ENCODE measurements around the gene SLC26A11. TPM values are rescaled to one million over a fixed set of nuclear protein-coding genes. Genes with fewer than 3 reads are reported as not detected.

The SLC26A11 gene
- total and polyA plus RNA-seq, 7 experiments from 2014 or later = 3.7 to 87.5 (median 63.0) TPM

DNA sequence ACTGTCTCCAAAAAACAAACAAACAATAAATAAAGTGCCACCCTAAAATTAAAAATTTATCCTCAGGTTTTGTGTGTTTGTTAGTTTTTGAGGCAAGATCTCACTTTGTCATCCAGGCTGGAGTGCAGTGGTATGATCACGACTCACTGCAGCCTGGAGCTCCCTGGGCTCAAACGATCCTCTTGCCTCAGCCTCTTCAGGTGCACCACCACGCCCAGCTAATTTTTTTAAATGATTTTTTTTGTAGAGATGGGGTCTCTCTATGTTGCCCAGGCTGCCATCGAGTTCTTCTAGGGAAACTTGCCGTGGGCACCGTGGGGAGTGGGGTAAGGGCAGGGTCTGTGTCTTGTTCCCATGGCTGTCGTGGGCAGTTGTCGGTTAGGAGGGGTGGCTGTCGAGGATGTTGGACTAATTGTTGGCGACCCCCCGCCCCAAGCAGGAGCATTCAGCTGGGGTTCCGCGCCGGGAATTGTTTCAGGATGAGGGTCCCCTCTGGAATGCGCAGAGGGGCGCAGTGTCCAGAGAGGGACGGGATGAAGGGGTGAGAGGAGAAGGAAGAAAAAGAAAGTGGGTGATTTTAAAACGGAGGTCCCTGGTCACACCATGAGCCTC lies 39.3 kb downstream of the SLC26A11 start:
- Histone ChIP-seq H3K4me3 (ENCODE audit: low read length) (peak overlapping the region; percentile 48), H3K27me3 (ENCODE audit: control insufficient read depth in 2 of 2, insufficient read depth in 2 of 2, low read length in 2 of 2) (no peaks in the 10 kb centered on the region), H3K9me3 (ENCODE audit: control insufficient read depth in 2 of 3, low read length in 3 of 3) (no peaks in the 10 kb centered on the region), H3K4me1 (ENCODE audit: control insufficient read depth in 2 of 2, insufficient read depth in 2 of 2, low read length in 2 of 2) (peaks cover 21 to 37% of the 10 kb centered on the region in 2 donors), H3K27ac (ENCODE audit: low read depth, low read length) (peak overlapping the region; percentile 98), H3K36me3 (ENCODE audit: control insufficient read depth in 2 of 3, insufficient read depth in 3 of 3, low read length in 3 of 3) (peaks cover 0 to 5% (median 0%) of the 10 kb centered on the region in 3 experiments)
- H3K9me3 Mint-ChIP-seq = peaks cover 0 to 1% (median 0%) of the 10 kb centered on the region in 11 donors
- CTCF ChIA-PET = no interaction called here
- peaks cover 0 to 9% (median 0%) of the 10 kb centered on the region in 5 donors for H3K36me3 Mint-ChIP-seq
- intact Hi-C loops (cut with micrococcal nuclease) = loop anchor here (1.0 to 10.0 kb wide), 8 partner anchors 43 to 1668 kb away; partner anchors contain the start of genes CEP131 (in 2 of the 2), EIF4A3 (in 1 of the 2), FAAP100 (in 1 of the 2) and GAA (in 1 of the 2)
- ATAC-seq (no peak), DNase-seq (peak in 2 of 9 donors; percentile 20 to 27)
- H3K4me3 Mint-ChIP-seq = peak overlapping the region; percentile 82 to 95 (median 88)
- H3K27ac Mint-ChIP-seq = peak overlapping the region; percentile 92 to 99 (median 95)
- H3K27me3 Mint-ChIP-seq = peaks cover 0 to 2% (median 0%) of the 10 kb centered on the region in 5 donors
- POLR2A ChIA-PET = interaction anchor here (1.2 to 2.3 kb wide), 2 partner anchors 36 to 40 kb away, joined by 3 to 14 read pairs; partner anchors contain the start of genes SGSH and SLC26A11
- H3K4me1 Mint-ChIP-seq = peaks cover 20 to 62% (median 40%) of the 10 kb centered on the region in 7 donors

DNA sequence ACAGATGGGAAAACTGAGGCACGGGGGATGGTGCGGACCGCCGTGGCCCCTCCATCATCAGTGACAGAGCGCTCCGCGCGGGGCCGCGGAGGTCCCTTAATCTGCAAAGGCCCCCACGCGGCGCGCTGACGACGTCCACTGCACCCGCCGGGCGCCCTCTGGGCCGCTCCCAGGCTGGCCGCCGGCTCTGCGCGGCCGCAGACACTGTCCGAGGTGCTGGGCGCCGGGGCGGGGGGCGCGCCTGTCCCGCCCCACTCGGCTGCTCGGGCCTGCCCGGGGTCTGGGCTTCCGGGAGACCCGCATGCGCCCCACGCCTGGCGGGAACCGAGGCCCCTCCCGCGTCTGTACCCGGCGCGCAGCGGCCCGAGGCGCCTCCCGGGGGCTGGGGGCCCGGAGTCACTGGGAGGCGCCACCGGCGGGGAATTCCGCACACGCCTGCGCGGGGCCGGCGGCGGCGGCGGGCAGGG lies 39.9 kb downstream of the SLC26A11 start:
- Mint-ChIP-seq H3K4me1 (peaks cover 20 to 59% (median 45%) of the 10 kb centered on the region in 7 donors), H3K4me3 (peak overlapping the region; percentile 82 to 95 (median 88)), H3K36me3 (peaks cover 0 to 12% (median 0%) of the 10 kb centered on the region in 5 donors), H3K9me3 (peaks cover 0 to 1% (median 0%) of the 10 kb centered on the region in 11 donors), H3K27me3 (peaks cover 0 to 2% (median 0%) of the 10 kb centered on the region in 5 donors), H3K27ac (peak overlapping the region; percentile 92 to 99 (median 95))
- Histone ChIP-seq H3K36me3 (ENCODE audit: control insufficient read depth in 2 of 3, insufficient read depth in 3 of 3, low read length in 3 of 3) (peaks cover 0 to 5% (median 0%) of the 10 kb centered on the region in 3 experiments), H3K4me1 (ENCODE audit: control insufficient read depth in 2 of 2, insufficient read depth in 2 of 2, low read length in 2 of 2) (peaks cover 24 to 31% of the 10 kb centered on the region in 2 donors), H3K4me3 (ENCODE audit: low read length) (peak overlapping the region; percentile 48), H3K27ac (ENCODE audit: low read depth, low read length) (peak overlapping the region; percentile 98), H3K27me3 (ENCODE audit: control insufficient read depth in 2 of 2, insufficient read depth in 2 of 2, low read length in 2 of 2) (no peaks in the 10 kb centered on the region), H3K9me3 (ENCODE audit: control insufficient read depth in 2 of 3, low read length in 3 of 3) (no peaks in the 10 kb centered on the region)
- ChIA-PET CTCF (no interaction called here), POLR2A (interaction anchor here (1.2 to 2.3 kb wide), 3 partner anchors 10 to 41 kb away, joined by 3 to 14 read pairs (median 8); partner anchors contain the start of genes SGSH and SLC26A11)
- DNase-seq = peak; percentile 69 to 87 (median 75)
- ATAC-seq = peak; percentile 87
- intact Hi-C loops (cut with micrococcal nuclease) = loop anchor here (1.0 to 10.0 kb wide), 8 partner anchors 42 to 1667 kb away; partner anchors contain the start of genes CEP131 (in 2 of the 2), EIF4A3 (in 1 of the 2), FAAP100 (in 1 of the 2) and GAA (in 1 of the 2)

DNA sequence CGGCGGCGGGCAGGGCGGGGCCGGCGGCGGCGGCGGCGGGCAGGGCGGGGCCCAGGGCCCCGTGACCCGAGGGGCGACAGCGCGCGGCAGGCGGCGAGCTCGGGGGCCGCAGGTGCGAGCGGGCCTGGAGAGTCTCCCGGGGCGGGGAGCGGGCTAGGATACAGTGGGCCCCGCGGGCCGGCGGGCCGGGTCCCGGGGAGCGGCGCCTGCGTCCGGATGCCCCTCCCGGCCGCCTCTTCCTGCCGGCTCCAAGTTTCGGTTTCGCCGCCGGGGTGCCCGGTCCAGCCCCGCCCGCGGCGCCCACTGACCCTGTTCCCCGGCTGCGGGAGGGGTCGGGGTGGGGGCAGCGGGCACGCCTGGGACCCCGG lies 40.5 kb downstream of the SLC26A11 start, which contains the start of gene RNF213:
Gene RNF213 (plus strand): TSS at position 62 of the 368 bp plus-strand sequence. CDS start 2,830 bp downstream, outside the sequence.
- intact Hi-C loops (cut with micrococcal nuclease) = loop anchor here (1.0 to 10.0 kb wide), 9 partner anchors 41 to 1667 kb away; partner anchors contain the start of genes CEP131 (in 2 of the 2), EIF4A3 (in 2 of the 2), FAAP100 (in 1 of the 2) and GAA (in 1 of the 2)
- ATAC-seq = peak; percentile 53
- peaks cover 24 to 58% (median 51%) of the 10 kb centered on the region in 7 donors for H3K4me1 Mint-ChIP-seq

DNA sequence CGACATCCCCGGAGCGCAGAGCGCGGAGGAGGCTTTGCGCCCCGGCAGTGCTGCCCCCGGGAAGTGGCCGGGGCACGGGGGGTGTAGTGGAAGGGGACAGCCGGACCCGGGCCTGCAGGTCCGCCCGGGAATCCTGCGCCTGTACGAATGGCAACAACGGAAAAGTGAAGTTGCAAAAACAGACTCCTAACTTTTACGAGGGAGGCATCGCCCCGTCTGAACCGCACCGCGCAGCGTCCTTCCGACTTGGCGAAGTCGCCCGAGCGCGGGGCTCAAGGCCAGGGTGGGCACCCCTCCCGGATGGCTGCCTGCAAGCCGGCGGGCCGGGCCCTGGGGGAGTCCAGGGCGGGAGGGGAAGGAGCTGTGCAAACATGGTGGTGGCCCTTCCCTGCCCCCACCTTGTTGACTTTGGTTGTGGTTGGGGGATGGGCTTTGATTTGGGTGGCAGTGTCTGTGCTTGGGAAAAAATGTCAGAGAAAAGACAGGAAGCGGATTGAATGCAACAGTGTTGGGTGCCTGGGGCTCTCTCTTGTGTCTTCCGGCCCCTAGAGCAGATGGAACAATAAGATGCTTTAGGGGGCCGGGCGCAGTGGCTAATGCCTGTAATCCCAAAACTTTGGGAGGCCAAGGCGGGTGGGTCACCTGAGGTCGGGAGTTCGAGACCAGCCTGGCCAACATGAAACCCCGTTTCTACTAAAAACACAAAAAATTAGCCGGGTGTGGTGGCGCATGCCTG lies 41.1 kb downstream of the SLC26A11 start:
- intact Hi-C loops (cut with micrococcal nuclease) = loop anchor here (1.0 to 10.0 kb wide), 9 partner anchors 41 to 1666 kb away; partner anchors contain the start of genes CEP131 (in 2 of the 2), EIF4A3 (in 1 of the 2), FAAP100 (in 1 of the 2) and GAA (in 1 of the 2)
- peak overlapping the region; percentile 77 to 99 (median 92) for H3K4me3 Mint-ChIP-seq

More for the DNA sequence above, 40.5 kb downstream of the SLC26A11 start, which contains the start of gene RNF213:
- H3K36me3 Mint-ChIP-seq = peaks cover 0 to 18% (median 3%) of the 10 kb centered on the region in 5 donors
- POLR2A ChIA-PET = interaction anchor here (1.0 to 2.3 kb wide), 7 partner anchors 10 to 402 kb away, joined by 3 to 14 read pairs (median 3); partner anchors contain the start of genes SGSH and SLC26A11
- peak within 1 kb of the TSS; percentile 75 for H3K4me3 ChIP-seq (ENCODE audit: low read length)
- no peaks in the 10 kb centered on the region for H3K9me3 ChIP-seq (ENCODE audit: control insufficient read depth in 2 of 3, low read length in 3 of 3)
- peaks cover 0 to 5% (median 0%) of the 10 kb centered on the region in 3 experiments for H3K36me3 ChIP-seq (ENCODE audit: control insufficient read depth in 2 of 3, insufficient read depth in 3 of 3, low read length in 3 of 3)
- H3K27ac Mint-ChIP-seq = peak within 1 kb of the TSS; percentile 93 to 99 (median 97)
- peak within 1 kb of the TSS; percentile 98 for H3K27ac ChIP-seq (ENCODE audit: low read depth, low read length)
- peaks cover 0 to 2% (median 0%) of the 10 kb centered on the region in 5 donors for H3K27me3 Mint-ChIP-seq
- DNase-seq = peak in 8 of 9 donors; percentile 51 to 75 (median 60)
- no peaks in the 10 kb centered on the region for H3K27me3 ChIP-seq (ENCODE audit: control insufficient read depth in 2 of 2, insufficient read depth in 2 of 2, low read length in 2 of 2)
- CTCF ChIA-PET = interaction anchor here (0.5 kb wide), 1 partner anchor 51 kb away, joined by 3 read pairs; no protein-coding TSS in a partner anchor
- H3K4me1 ChIP-seq (ENCODE audit: control insufficient read depth in 2 of 2, insufficient read depth in 2 of 2, low read length in 2 of 2) = peaks cover 29 to 31% of the 10 kb centered on the region in 2 donors
- H3K9me3 Mint-ChIP-seq = peaks cover 0 to 1% (median 0%) of the 10 kb centered on the region in 11 donors
- H3K4me3 Mint-ChIP-seq = peak within 1 kb of the TSS; percentile 84 to 99 (median 94)

DNA sequence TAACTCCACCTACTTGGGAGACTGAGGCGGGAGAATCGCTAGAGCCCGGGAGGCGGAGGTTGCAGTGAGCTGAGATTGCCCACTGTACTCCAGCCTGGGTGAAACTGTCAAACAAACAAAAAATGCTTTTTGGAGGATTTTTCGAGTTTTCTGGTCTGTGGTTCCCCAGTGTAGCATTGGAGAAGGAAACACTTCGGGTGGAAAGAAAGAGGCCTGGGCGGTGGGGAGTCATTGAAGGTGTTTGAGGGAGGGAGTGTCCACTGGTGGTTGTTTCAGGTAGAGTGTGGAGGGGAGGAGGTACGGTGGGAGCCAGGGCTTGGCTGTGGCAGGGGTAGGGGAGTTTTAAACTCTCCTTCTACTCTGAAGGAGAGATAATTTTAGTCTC lies 41.7 kb downstream of the SLC26A11 start:
- H3K9me3 ChIP-seq (ENCODE audit: control insufficient read depth in 2 of 3, low read length in 3 of 3) = no peaks in the 10 kb centered on the region
- peaks cover 27 to 60% (median 55%) of the 10 kb centered on the region in 7 donors for H3K4me1 Mint-ChIP-seq
- peaks cover 40% of the 10 kb centered on the region in 2 donors for H3K4me1 ChIP-seq (ENCODE audit: control insufficient read depth in 2 of 2, insufficient read depth in 2 of 2, low read length in 2 of 2)
- peaks cover 0 to 21% (median 5%) of the 10 kb centered on the region in 5 donors for H3K36me3 Mint-ChIP-seq
- no peaks in the 10 kb centered on the region for H3K27me3 ChIP-seq (ENCODE audit: control insufficient read depth in 2 of 2, insufficient read depth in 2 of 2, low read length in 2 of 2)
- DNase-seq = peak in 1 of 9 donors; percentile 25
- H3K4me3 ChIP-seq (ENCODE audit: low read length) = peak overlapping the region; percentile 75
- peaks cover 0 to 5% (median 0%) of the 10 kb centered on the region in 3 experiments for H3K36me3 ChIP-seq (ENCODE audit: control insufficient read depth in 2 of 3, insufficient read depth in 3 of 3, low read length in 3 of 3)
- H3K9me3 Mint-ChIP-seq = peaks cover 0 to 1% (median 0%) of the 10 kb centered on the region in 11 donors
- peaks cover 0 to 2% (median 0%) of the 10 kb centered on the region in 5 donors for H3K27me3 Mint-ChIP-seq
- ATAC-seq = no peak
- H3K27ac Mint-ChIP-seq = peak overlapping the region; percentile 89 to 99 (median 95)
- POLR2A ChIA-PET = interaction anchor here (1.0 to 1.7 kb wide), 5 partner anchors 9 to 401 kb away, joined by 3 to 8 read pairs (median 3); no protein-coding TSS in a partner anchor
- CTCF ChIA-PET = interaction anchor here (0.8 kb wide), 1 partner anchor 116 kb away, joined by 3 read pairs; no protein-coding TSS in a partner anchor
- peak overlapping the region; percentile 93 for H3K27ac ChIP-seq (ENCODE audit: low read depth, low read length)
- intact Hi-C loops (cut with micrococcal nuclease) = loop anchor here (1.0 to 10.0 kb wide), 9 partner anchors 40 to 1665 kb away; partner anchors contain the start of genes CEP131 (in 2 of the 2), EIF4A3 (in 1 of the 2), FAAP100 (in 1 of the 2) and GAA (in 1 of the 2)
- peak overlapping the region; percentile 77 to 99 (median 92) for H3K4me3 Mint-ChIP-seq

More for the DNA sequence above, 41.1 kb downstream of the SLC26A11 start:
- Histone ChIP-seq H3K36me3 (ENCODE audit: control insufficient read depth in 2 of 3, insufficient read depth in 3 of 3, low read length in 3 of 3) (peaks cover 0 to 5% (median 0%) of the 10 kb centered on the region in 3 experiments), H3K27me3 (ENCODE audit: control insufficient read depth in 2 of 2, insufficient read depth in 2 of 2, low read length in 2 of 2) (no peaks in the 10 kb centered on the region), H3K9me3 (ENCODE audit: control insufficient read depth in 2 of 3, low read length in 3 of 3) (no peaks in the 10 kb centered on the region), H3K4me3 (ENCODE audit: low read length) (peak overlapping the region; percentile 75), H3K4me1 (ENCODE audit: control insufficient read depth in 2 of 2, insufficient read depth in 2 of 2, low read length in 2 of 2) (peaks cover 34 to 36% of the 10 kb centered on the region in 2 donors), H3K27ac (ENCODE audit: low read depth, low read length) (peak overlapping the region; percentile 93)
- peaks cover 27 to 59% (median 55%) of the 10 kb centered on the region in 7 donors for H3K4me1 Mint-ChIP-seq
- peak; percentile 54 for ATAC-seq
- CTCF ChIA-PET = interaction anchor here (0.5 kb wide), 1 partner anchor 50 kb away, joined by 3 read pairs; no protein-coding TSS in a partner anchor
- H3K36me3 Mint-ChIP-seq = peaks cover 0 to 21% (median 5%) of the 10 kb centered on the region in 5 donors
- H3K27ac Mint-ChIP-seq = peak overlapping the region; percentile 89 to 99 (median 95)
- H3K9me3 Mint-ChIP-seq = peaks cover 0 to 1% (median 0%) of the 10 kb centered on the region in 11 donors
- POLR2A ChIA-PET = interaction anchor here (1.0 to 2.3 kb wide), 6 partner anchors 9 to 402 kb away, joined by 3 to 14 read pairs (median 3); partner anchors contain the start of genes SGSH and SLC26A11
- DNase-seq = peak; percentile 57 to 90 (median 85)
- peaks cover 0 to 2% (median 0%) of the 10 kb centered on the region in 5 donors for H3K27me3 Mint-ChIP-seq
